Fibroblast of lung (primary cell): ENCODE measurements around the gene PIP5KL1.

Experiments used
- CTCF ChIP-seq, 2 donors: IDR thresholded peaks in 1 of 2; conservative IDR thresholded peaks in 1 of 2; 1 replicate in 1 of 2; 2 replicates in 1 of 2; pipeline ENCODE4 v1.5.1; 2011 to 2012; ENCODE audit warnings: low read length in 2 of 2, control low read depth in 1 of 2, inconsistent platforms in 1 of 2, low read depth in 1 of 2, mild to moderate bottlenecking in 1 of 2
- EZH2 ChIP-seq: IDR thresholded peaks from 2 replicates; pipeline ENCODE4 v1.5.1; 2012; ENCODE audit warnings: low read length, control low read depth, mild to moderate bottlenecking; ENCODE audit errors: missing control alignments

GRCh38 chr9:127934248-127934647, 3.7 kb upstream of the PIP5KL1 start:
- TF ChIP-seq CTCF (conservative IDR thresholded peaks at IDR 0.05 in 1 of 2, IDR thresholded peaks at IDR 0.05 in 1 of 2; ENCODE audit: low read depth in 1 of 2, low read length in 2 of 2) (no peak), EZH2 (no peak)
